ENCODE measurements around the gene XYLT1.

XYLT1 gene

DNA sequence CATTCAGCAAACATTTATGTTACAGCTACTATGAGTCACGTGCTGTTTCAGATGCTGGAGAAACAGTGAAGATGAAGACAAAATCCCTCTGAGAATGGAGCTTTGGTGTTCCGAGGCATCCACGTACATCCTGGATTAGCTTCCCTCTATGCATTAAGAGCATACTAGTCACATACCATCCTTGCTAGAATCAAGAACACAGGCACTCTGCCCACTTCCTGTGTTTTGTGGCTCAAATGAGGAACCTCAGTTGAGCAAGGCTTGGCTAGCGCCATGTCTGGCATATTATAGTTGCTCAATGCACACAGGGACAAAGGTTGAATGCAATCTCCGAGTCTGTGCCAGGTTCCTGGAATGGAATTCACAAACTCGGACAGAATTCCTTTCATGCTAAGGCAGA lies 297.5 kb downstream of the XYLT1 start:
- TF ChIP-seq, protein P1, sequence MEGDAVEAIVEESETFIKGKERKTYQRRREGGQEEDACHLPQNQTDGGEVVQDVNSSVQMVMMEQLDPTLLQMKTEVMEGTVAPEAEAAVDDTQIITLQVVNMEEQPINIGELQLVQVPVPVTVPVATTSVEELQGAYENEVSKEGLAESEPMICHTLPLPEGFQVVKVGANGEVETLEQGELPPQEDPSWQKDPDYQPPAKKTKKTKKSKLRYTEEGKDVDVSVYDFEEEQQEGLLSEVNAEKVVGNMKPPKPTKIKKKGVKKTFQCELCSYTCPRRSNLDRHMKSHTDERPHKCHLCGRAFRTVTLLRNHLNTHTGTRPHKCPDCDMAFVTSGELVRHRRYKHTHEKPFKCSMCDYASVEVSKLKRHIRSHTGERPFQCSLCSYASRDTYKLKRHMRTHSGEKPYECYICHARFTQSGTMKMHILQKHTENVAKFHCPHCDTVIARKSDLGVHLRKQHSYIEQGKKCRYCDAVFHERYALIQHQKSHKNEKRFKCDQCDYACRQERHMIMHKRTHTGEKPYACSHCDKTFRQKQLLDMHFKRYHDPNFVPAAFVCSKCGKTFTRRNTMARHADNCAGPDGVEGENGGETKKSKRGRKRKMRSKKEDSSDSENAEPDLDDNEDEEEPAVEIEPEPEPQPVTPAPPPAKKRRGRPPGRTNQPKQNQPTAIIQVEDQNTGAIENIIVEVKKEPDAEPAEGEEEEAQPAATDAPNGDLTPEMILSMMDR (IDR thresholded peaks at IDR 0.05; ENCODE audit: low read depth, low read length, missing control alignments) = no peak
- H3K4me3 ChIP-seq (replicated peaks; ENCODE audit: low read depth, low read length) = no peak overlapping the region
- DNase-seq (ENCODE audit: extremely low read depth, low read depth) = no peak

DNA sequence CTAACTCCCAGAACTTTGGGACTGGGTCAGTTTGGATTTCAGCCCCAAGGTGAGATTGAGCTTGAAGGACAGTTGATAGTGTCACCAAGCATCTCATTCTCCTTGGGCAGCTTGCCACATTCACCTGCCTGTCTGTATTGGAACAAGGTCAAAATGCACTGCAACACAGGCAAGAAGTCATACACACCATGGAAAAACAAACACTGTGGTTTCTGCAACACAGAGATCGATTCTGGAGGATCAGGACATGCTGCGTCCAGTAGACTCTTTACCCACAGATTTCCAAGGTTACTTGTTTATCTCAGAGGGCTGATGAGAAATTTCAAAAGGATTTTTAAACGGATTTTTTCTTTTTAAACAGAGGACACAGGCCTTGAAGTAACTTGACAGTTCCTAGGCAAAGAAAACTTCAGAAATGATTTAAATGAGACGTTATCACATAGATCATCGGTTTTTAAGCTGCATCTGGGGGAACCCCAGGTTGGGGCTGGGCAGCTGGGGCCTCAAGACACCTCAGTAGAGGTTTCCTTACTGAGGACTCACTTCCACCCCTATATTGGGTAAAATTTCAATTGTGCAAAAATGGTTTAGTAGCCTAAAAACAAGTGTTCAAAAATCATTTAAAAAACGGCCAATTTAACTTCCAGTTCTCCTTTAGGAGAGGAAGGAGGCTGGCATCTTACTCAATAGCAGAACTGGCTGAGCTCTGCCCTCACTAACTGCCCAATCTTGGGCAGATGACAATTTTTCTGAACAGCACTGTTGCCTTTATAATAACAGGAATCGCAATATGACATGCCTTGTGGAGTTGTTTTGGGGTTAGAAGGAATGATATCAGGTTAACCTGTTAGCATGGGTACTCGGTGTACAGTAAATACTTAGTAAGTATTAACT lies 299.3 kb downstream of the XYLT1 start:
- DNase-seq (ENCODE audit: extremely low read depth, low read depth) = no peak
- no peak overlapping the region for H3K4me3 ChIP-seq (replicated peaks; ENCODE audit: low read depth, low read length)
- TF ChIP-seq, protein P1 (IDR thresholded peaks at IDR 0.05; ENCODE audit: low read depth, low read length, missing control alignments) = no peak

DNA sequence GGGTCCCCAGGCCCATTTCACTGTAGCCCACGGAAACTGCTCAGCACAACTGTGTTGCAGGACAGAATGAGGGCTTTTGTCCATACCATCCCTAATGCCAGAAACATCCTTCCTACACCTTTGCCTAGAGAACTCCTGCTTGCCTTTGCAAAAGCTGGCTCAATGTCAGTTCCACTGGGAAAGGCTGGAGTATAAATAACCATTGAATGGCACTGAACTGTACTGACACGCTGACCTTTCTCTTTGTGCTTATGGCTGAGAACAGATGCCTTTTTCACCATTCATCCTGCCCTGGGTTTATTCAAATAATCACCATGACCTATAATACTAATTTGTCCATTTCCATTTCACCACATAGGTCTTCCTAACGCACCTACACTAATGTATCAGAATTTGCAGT lies 300.3 kb downstream of the XYLT1 start:
- TF ChIP-seq, protein P1 (IDR thresholded peaks at IDR 0.05; ENCODE audit: low read depth, low read length, missing control alignments) = no peak
- no peak for DNase-seq (ENCODE audit: extremely low read depth, low read depth)

DNA sequence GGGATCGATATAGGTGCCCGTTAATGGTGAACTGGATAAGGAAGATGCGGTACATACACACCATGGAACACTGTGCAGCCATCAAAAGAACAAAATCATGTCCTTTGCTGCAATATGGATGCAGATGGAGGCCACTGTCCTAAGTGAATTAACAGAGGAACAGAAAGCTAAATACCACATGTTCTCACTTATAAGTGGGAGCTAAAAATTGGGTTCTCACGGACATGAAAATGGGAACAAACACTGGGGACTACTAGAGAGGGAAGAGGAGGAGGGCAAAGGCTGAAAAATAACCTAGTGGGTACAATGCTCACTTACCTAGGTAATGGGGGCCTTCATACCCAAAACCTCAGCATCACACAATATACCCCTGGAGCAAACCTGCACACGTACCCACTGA lies 302.6 kb downstream of the XYLT1 start:
- no peak overlapping the region for H3K4me3 ChIP-seq (replicated peaks; ENCODE audit: low read depth, low read length)
- TF ChIP-seq, protein P1 (IDR thresholded peaks at IDR 0.05; ENCODE audit: low read depth, low read length, missing control alignments) = no peak
- no peak for DNase-seq (ENCODE audit: extremely low read depth, low read depth)

More for the DNA sequence above, 300.3 kb downstream of the XYLT1 start:
- H3K4me3 ChIP-seq (replicated peaks; ENCODE audit: low read depth, low read length) = no peak overlapping the region

DNA sequence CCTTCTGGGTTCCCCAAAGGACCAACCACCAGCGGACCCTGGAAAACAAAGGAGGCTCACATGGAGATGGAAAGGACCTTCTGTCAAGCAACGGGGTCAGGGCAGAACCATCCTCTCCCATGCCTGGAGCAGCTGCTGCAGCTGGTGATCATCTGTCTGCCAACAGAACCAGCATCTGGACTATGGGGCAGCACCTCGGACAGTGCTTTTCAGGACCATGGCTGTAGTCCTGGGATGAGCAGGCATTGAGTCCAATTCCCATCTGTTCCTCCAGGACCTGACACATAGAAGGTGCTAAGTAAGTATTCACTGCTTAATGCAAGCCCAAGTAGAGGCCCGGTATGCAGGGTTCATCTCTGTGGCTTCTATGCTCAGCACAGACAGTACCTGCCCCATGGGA lies 304.7 kb downstream of the XYLT1 start:
- H3K4me3 ChIP-seq (replicated peaks; ENCODE audit: low read depth, low read length) = no peak overlapping the region
- DNase-seq (ENCODE audit: extremely low read depth, low read depth) = no peak
- TF ChIP-seq, protein P1 (IDR thresholded peaks at IDR 0.05; ENCODE audit: low read depth, low read length, missing control alignments) = no peak

DNA sequence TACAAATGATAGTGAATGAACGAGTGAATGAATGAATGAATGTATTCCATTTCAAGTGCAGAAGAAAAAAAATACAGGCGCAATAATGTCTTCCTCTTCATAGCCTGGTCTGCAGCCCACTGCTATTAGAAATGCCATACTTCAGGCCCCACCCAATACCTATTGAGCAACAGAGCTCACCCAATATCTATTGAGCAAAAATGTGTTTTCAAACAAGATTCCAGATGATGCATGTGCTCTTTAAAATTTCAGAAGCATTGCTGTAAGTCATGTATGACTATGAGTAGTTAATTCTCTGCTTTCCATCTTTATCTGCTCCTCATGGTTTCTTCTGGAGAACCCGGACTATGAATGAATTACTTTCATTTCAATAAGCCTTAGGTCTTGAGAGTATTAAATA lies 308.2 kb downstream of the XYLT1 start:
- H3K4me3 ChIP-seq (replicated peaks; ENCODE audit: low read depth, low read length) = no peak overlapping the region
- no peak for DNase-seq (ENCODE audit: extremely low read depth, low read depth)
- TF ChIP-seq, protein P1 (IDR thresholded peaks at IDR 0.05; ENCODE audit: low read depth, low read length, missing control alignments) = no peak
